Dedifferentiated amniotic fluid mesenchymal stem cell (primary cell): ENCODE measurements around the gene ATP1A4.
A peak's percentile ranks its signal among the peaks of the same experiment; 100 is the strongest.
"Not testable (repeated sequence)": the region's sequence is repeated elsewhere in the genome, so short reads cannot be mapped to it uniquely, and the experiment has no call there.

Source experiments
- DNase-seq: peaks from one replicate; pipeline ENCODE4 v3.0.0-alpha.2; 2016; ENCODE audit errors: extremely low spot score

ATP1A4 gene

DNA sequence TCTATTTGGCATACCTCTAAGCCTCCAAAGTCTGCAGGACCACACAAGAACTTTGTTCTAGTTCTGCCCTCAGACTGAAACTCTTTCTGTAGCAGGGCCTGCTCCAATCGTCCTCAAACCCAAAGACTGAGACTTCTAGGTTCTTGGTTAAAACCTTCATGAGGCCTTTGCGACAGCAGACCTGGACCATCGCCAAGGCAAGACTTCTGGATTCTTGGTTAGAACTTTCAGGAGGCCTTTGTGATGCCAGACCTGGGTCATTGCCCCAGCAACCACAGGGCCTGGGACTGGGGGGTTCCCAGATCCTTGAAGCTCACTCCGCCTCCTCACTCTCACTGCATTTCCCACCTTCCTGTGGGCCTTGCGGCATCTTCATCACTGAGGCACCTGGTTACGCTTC lies at the start of gene ATP1A4:
TSS of gene ATP1A4 (plus strand) at position 301 of the 400 bp plus-strand sequence. CDS start 438 bp downstream, outside the sequence.
- no peak for DNase-seq

DNA sequence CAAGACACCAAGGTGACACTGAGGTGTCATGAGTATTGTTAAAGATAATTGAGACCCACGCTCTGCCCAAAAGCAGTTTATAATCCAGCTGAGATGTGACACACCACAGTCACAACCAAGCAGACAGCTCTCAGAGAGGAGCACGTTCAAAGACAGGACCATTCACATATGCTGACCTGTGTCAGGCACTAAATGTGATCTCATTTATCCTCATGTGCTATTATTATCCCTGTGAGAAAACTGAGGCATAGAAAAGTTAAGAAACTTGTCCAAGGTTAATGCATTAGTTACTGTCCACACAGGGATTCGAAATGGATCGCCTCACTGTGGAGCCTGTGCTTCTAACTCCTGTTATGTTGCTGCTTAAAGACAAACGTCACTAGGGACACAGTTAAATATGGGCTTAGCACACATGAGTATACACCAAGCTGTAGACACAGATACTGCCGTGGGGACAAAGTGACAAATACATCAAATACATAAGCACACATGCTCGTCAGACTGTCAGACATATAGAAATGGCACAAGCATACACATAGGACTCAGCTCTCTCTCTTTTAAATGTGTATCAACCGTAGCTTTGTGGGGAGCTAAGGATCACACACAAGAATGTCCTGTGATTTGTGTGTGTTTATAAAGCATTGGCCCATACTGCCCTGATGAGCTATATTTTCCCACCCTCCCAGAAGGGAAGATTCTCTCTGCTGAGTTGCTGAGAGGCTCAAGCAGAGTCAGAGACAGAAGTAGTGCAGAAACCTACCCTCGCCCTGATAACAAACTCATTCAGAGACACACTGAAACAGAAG lies 49.5 kb upstream of the ATP1A4 start:
- DNase-seq = no peak

DNA sequence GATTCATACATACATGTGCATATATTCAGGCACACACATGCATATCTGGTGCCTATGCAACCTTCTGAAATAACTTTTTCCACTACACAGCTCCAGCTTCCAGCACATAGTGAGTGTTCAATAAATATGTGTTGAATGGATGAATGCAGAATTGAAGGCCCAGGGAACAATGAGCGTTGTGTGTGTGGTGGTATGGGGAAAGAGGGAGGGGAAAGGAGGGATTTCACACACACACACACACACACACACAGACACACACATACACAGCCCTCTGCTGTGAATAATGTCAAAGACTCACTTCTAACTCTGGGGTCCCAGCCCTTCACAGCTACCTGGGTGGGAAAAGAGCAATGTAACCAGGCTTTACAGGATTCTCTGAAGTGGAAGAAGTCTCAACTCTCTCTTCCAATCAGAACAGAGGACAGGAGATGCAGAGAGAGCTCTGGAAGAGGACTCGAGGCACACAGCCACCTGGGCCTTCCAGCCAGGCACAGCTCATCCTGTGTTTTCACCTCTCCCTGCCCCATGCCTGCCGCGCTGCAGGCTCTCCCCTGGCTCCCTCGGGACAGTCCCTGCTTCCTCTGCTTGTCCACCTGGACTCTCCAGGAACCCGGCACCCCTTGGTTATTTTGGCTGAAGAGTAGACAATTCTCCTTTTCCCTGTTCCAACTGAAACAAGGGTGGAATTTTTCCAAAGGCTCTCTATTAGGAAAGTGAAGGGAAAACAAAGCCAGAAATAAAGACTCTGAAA lies 47.6 kb upstream of the ATP1A4 start:
- no peak for DNase-seq

DNA sequence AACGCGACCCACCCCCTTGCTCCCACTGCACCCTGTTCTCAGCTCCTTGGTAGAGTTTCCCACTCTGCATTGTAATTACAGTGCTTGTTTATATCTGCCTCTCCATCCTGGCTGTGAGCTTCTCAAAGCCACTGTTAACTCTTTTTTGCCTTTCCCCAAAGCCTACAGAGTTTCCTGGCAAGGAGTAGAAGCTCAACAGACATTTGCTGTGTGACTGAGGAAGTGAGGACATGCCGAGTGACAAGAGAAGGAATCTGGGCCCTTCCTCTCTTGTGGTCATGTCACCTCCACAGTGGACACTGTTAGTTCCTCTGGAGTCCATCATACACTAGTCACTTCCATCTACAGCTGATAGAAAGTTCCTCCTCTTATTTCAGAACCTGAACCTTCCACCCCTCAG lies 46.9 kb upstream of the ATP1A4 start:
- no peak for DNase-seq

DNA sequence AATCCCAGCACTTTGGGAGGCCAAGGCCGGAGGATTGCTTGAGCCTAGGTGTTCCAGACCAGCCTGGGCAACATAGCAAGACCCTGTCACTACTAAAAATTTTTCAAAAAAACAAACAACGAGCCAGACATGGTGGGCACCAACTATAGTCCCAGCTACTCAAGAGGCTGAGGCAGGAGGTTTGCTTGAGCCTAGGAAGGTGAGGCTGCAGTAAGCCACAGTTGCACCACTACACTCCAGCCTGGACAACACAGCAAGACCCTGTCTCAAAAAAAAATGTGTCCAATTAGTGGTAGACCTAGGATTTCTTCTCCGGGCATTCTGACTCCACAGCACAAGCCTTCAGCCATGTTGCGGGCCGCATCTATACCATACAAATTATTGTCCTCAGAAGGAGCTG lies 46.2 kb upstream of the ATP1A4 start:
- DNase-seq = no peak

DNA sequence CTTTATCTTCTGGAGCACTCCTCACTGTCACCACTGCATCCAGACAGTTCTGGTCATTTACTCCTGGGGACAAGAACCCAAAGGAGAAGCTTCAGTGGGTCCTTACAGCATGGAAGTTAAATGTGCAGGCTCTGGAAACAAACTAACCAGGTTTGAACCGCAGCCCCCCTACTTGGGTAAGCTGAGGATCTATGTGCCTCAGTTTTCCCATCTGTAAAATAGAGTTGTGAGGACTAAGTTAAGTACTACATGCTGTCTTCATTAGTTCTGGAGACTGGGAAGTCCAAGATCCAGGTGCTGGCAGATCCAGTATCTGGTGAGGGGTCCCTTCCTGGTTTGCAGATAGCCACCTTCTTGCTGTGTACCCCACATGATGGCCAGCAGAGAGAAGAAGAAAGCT lies 43.9 kb upstream of the ATP1A4 start:
- no peak for DNase-seq

DNA sequence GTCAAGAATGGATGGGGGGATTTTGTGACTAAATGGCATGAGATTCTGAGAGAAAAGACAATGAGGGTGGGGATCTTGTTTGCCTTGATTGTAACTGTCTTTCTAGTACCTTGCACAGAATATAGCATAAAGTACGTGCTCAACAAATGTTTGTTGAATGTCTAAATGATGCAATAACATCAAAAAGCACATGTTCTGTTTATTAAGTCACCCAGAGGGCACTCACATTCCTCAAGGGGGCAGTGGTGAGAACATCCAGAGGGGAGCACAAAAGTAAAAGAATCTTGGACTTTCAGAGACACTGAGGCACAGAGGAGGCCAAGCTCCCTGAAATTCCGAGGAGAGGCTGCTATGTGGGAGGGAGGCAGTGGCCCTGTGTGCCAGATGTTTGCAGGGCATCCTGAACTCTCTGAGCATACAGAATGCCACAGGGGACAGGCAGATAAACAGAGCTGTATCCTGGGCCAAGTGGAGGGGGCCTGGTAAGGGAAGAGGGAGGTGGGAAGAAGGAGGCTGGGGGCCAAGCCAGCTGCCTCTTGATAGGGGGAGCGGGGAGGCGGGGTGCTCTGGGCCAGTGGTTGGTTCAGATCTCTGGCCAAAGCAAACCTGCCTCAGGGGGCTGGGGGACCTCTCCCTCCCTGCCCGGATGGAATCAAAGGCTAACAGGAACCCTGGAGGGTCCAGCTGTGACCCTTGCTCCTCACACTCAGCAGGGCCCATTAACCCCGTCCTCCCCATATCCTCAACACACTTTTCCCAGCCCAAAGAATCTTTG lies 42.3 kb upstream of the ATP1A4 start:
- peak; percentile 75 for DNase-seq

DNA sequence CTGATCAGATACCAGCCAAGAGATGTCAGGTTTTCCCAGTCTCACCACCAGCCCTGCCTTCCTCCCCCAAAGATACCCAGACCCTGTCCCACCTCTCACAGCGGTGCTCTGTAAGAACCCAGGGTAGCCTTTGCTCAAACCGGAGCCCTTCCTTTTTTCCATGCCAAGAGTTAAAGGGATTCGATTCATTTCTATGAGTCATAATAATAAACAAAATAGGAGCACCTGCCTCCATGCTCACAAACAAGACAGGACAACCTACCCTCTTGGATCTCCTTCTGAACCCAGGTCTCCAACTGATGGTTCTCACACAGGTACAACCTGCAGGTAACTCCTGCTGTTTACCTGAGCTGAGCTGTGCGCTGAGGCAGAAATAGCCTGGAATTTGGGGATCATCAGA lies 41.7 kb upstream of the ATP1A4 start:
- no peak for DNase-seq

DNA sequence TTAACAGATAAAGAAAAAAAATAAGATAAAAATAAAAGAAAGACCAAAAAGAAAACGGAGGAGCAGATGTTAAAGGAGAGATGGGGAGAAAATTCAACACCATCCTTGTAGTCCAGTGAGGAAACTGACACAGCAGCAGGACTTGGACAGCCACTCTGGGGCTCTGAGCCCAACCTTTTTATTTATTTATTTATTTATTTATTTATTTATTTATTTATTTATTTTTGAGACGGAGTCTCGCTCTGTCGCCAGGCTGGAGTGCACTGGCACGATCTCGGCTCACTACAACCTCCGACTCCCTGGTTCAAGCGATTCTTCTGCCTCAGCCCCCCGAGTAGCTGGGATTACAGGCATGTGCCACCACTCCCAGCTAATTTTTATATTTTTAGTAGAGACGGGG lies 39.9 kb upstream of the ATP1A4 start:
- not testable (repeated sequence) for DNase-seq

DNA sequence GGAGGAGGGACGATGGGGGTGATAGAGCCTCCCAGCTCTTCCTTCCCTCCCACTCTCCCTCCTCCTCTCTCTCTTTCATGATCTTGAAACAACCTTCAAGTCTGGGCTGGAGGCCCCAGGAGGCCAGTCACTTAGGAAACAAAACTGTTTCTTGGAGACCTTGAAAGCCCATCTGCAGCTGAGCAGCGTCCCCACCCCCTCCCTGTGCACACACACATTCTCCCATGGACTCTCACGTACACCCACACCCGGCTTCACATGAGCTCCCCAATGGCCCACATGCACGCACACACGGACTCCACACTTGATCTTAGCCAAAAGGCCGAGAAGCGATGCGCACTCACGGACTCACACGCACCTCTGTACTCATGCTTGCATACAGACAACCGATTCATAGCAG lies 39.0 kb upstream of the ATP1A4 start:
- no peak for DNase-seq

DNA sequence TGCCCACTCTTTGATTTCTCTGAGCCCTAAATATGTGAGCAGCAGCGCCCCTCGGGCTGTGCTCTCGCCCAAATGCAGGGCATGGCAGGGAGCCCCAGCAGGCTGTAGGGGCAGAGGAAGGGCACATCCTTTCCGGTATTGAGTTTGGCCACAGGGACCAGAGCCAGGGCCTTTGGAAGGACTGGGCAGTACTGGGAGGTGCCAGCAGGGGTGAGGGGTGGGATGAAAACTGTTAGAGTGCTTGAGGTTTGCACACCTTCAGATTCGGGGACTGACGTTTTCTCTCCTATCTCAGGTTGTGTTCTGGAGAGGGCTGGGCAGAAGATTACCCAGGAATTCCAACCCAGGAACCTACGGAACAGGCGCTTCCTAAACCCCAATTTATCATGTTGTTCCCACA lies 38.0 kb upstream of the ATP1A4 start:
- DNase-seq = no peak

DNA sequence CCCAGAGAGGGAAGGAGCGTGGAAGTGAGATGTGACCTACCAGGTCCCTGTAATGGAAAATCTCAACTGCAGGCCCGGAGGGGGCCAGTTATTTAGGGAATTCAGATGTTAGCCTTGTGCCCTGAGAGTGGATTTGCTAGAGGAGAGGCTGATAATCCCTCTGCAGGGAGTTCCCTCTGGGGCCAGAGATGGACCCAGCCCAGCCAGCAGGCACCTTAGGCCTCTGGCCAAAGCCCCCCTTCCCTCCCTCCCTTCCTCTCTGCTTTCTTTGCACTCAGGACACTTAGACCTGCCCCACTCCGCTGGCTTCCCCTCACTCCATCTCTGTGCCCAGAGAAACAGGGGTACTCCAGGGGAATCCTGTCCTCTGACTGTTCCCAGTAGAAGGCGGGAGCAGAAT lies 37.3 kb upstream of the ATP1A4 start:
- DNase-seq = no peak

DNA sequence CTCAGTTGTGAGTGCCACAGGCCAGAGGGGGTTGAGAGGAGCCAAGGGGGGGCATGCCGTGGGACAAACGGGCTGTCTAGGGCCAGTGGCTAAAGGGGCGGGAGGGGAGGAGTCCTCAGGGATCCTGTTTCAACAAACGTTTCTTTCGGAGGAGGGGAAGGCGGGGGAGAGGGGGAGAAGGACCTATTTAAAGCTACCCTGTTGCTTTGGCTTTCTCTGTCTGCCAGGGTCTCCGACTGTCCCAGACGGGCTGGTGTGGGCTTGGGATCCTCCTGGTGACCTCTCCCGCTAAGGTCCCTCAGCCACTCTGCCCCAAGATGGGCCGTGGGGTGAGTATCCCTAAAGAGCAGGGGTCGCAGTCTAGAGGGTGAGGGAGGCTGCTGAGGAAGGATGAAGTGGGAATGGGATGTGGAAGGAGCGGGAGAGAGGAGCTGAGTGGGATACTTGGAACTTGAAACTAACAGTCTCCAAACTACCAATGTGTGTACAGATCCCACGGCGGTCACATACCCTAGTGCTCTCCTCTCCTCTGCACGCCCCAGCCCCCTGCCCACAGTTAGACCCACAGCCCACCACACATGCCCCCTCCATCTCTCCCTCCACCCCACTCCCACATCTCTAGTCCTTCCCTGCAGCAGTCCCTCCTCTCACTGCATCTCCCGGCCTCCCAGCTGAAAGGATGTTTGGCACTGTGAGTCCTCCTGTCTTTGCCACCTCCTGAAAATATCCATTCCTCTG lies 35.7 kb upstream of the ATP1A4 start, which contains the start of gene ATP1A2:
TSS of gene ATP1A2 (plus strand) at position 215 of the 738 bp plus-strand sequence. CDS start at position 318, 103 bp downstream.
- DNase-seq = no peak

DNA sequence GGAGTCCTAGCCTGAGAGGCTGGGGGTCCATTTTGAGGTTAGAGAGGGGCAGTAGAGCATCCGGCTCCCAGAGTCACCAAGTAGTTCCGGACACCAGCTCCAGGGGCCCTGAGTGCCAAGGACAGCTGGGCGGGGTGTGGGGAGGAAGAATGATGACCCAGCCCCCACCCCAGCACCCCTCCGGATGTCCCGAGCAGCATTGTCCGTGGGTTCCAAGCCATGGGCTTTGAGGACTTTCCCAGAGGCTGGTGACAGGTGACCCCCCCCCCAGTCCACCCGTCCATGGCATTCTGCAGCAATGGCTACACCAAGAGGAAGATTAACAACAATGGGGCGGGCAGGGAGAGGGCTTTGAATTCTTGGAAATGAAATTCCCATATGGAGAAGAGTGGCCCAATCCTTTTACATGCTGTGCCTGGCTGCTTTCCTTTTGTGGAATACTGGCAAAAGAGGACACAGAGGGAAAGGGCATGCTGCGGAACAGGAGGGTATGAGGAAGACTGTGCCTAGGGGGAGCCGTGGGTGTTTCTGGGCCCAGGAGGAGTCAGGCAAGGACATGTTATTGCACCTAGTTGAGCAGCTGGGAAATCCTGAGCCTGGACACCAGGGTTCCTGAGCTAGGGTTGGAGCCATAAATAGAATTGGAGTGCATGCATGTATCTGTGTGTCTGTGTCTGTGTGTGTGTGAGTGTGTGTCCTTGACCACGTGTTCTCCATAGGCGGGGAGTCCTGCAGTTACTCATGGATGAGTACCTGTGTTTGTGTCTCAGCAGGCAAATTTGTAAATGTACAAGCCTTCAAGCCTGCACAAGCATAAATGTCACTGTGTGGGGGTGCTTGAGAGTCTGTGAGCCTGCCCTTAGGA lies 34.9 kb upstream of the ATP1A4 start:
- no peak for DNase-seq

DNA sequence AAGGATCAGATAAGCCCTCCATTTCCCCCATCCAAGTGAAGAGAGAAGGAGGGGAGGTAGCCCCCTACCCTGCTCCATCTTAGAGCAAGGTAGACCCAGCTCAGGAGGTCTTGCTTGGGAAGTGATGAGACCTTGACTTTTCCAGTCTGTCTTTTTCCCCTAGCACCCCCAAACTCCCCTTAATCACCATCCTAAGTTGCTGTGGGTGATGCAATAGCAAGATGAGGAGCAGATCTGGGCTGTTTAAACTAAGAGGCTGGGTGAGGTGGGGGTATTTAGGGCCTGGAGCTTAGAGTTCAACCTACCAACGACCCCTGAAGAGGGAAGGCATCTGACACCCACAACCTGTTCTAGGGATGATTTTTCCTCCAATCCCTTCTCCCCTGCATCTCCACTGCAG lies 34.1 kb upstream of the ATP1A4 start:
- no peak for DNase-seq

DNA sequence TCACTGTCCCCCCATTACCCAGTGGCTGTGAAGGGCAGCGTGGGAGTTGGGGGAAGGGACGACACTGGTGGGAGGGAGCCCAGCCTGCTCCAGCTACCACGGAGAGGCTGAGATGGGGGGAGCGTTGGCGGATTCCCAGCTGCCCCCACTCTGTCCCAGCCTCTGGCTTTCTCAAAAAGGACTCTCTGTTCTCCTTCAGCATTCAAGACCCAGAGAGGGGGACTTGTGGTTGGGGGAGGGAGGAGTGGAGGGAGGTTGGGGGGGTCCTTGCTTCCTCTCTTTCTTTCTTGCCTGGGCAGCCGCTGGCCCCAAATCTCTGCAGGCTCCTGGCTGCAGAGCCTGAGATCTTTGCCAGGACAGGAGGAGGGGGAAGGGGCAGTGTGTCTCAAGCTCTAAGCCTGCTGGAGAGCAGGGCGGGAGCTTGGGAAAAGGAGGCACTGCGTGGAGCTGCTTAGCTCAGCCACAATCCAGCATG lies 33.7 kb upstream of the ATP1A4 start:
- peak; percentile 36 for DNase-seq

DNA sequence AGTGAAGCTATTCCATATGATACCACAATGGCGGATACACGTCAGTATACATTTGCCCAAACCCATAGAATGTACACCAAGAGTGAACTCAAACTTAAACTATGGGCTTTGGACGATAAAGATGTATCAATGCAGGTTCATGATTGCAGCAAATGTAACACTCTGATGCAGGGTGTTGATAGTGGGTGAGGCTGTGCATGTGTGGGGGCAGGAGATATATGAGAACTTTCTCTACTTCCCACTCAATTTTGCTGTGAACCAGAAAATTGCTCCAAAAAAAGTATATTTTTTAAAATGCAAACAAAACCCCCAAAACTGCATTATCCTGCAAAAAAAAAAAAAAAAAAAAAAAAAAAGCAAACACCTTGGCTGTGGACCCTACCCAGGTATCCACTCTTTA lies 32.5 kb upstream of the ATP1A4 start:
- DNase-seq = no peak

DNA sequence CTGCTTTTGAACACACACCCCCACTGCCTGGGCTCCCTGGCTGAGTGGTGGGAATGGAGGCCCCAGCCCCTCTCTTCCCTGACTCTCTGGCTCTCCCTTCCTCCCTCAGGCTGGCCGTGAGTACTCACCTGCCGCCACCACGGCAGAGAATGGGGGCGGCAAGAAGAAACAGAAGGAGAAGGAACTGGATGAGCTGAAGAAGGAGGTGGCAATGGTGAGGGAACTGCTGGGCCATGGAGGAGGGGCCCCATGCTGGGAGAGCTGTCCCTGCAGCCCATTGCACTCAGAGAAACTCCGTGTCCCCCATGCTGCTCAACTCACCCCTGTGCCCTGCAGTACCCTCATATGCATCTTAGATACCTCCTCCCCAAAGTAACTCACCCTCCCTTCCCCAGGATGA lies 30.6 kb upstream of the ATP1A4 start:
- no peak for DNase-seq

DNA sequence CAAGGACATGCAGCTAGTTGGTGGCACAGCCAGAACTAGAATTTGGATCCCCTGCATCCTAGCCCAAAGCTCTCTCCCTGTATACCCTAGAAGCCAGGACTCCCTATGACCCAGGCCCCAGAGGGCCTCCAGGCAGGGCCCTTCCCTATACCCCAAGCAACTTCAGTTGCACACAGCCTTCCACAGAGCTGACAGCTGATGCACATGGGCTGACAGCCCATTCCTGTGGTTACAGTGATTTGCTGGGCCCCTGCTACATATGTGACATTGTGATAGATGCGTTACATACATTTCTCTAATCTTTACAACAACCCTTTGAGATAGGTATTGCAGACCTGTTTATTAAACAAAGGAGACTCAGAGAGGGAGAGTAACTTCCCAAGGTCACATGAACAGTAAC lies 30.0 kb upstream of the ATP1A4 start:
- no peak for DNase-seq

DNA sequence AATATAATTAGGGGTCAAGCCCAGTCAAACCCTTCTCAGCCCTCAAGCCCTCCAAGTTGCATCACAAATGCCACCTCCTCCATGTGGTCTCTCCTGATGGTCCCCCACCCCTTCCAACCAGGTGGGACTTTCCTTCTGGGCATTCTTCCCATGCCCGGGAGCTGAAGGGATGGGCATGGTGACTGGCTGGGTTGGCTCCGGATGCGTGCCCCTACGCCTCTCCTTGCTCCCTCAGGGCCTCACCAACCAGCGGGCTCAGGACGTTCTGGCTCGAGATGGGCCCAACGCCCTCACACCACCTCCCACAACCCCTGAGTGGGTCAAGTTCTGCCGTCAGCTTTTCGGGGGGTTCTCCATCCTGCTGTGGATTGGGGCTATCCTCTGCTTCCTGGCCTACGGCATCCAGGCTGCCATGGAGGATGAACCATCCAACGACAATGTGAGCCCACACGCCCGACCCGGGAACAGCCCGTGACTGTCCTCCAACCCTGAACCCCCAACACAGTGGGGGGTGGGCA lies 28.4 kb upstream of the ATP1A4 start:
- DNase-seq = no peak
